ENCODE data around the gene SLC38A8.

DNA sequence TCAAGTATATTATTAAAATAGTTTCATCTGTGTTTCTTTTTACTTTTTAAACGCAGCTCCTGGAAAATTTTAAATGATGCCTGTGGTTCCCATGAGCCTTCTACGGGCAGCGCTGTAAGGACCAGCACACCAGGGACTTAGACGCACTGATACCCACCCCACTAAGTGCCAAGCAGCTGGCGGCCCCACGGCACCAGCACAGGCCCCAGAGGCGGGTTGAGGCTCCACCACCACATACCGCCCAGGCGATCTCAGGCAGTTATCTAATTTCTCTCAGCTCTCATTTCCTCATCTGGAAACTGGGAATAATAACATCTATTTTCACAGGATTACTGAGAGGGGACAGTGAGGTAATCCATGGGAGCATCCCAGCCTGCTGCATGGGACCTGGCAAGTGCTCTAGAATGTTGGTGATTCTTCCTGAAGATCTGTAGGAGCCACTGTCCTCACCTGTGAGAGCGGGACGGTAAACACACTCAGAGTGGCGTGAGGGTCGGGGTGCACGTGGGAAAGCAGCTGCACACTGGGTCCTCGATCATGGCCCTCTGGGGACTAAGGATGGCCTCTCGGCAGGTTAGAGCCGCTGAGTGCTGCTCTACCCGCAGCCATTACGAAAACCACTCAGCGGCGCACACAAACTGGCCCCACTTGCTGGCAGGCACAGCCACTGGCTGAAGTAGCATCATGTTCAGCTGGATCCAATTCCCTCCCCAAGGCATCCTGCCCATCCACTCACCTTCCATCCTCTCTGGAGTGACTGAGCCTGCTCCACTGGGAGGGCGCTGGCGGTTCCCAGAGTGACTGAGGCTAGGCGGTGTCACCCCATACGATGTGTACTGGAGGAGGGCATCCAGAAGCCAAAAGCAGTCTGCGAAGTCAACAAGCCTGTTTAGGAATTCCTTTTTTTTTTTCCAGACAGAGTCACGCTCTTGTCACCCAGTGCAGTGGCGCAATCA is 17.6 kb upstream of the SLC38A8 start:
- TF ChIP-seq, protein P1, sequence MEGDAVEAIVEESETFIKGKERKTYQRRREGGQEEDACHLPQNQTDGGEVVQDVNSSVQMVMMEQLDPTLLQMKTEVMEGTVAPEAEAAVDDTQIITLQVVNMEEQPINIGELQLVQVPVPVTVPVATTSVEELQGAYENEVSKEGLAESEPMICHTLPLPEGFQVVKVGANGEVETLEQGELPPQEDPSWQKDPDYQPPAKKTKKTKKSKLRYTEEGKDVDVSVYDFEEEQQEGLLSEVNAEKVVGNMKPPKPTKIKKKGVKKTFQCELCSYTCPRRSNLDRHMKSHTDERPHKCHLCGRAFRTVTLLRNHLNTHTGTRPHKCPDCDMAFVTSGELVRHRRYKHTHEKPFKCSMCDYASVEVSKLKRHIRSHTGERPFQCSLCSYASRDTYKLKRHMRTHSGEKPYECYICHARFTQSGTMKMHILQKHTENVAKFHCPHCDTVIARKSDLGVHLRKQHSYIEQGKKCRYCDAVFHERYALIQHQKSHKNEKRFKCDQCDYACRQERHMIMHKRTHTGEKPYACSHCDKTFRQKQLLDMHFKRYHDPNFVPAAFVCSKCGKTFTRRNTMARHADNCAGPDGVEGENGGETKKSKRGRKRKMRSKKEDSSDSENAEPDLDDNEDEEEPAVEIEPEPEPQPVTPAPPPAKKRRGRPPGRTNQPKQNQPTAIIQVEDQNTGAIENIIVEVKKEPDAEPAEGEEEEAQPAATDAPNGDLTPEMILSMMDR (conservative IDR thresholded peaks at IDR 0.05; ENCODE audit: low read length), result no peak
- no peak for TF ChIP-seq EZH2phosphoT487 (IDR thresholded peaks at IDR 0.05; ENCODE audit: borderline replicate concordance)
